ENCODE data around the gene CFAP57. TPM values are rescaled to one million over a fixed set of nuclear protein-coding genes. Genes with fewer than 3 reads are reported as not detected.

CFAP57 gene
- total RNA-seq, 1 experiment from 2014 or later, result 0.69 TPM

DNA sequence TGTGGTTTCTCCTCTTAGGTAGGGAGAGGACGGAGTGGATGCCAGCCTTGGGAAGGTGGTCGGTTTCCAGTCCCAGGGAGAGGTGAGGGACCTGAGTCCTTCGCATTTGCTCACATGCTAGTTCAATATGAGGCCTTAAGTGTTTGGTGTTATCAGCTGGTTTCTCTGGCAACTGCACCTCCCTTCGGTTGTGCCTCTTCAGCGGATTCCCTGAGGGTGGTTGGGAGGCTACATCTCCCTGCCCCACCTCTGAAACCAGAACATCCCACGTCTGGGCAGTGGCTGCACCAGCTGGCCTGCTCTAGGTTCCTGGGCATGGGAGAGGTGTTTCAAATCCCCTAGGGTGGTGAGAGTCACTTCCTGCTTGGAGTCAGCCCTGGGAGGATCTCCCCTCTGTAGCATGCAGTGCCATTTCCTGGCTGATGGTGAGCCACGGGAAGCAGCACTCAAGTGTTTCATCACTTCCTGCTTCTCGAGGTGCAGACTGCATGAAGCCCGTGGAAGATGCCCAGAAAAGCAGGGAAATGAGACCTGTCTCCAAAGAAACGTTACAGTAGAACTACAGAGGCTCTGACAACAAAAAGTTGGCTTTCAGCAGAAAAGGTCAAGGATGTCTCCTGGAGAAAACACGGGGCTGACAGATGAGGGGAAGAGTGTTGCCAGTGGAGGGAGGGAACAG lies 102.1 kb downstream of the CFAP57 start:
- no peak for DNase-seq (ENCODE audit: extremely low read depth, low read depth)

- no peak for DNase-seq (ENCODE audit: extremely low read depth, low read depth)
Observed at GRCh38 chr1:43274804-43275180, 102.7 kb downstream of the CFAP57 start.

GRCh38 chr1:43275826-43276620 lies 103.9 kb downstream of the CFAP57 start:
- DNase-seq (ENCODE audit: extremely low read depth, low read depth), result no peak

GRCh38 chr1:43276673-43277072 lies 104.5 kb downstream of the CFAP57 start:
- no peak for DNase-seq (ENCODE audit: extremely low read depth, low read depth)

DNA sequence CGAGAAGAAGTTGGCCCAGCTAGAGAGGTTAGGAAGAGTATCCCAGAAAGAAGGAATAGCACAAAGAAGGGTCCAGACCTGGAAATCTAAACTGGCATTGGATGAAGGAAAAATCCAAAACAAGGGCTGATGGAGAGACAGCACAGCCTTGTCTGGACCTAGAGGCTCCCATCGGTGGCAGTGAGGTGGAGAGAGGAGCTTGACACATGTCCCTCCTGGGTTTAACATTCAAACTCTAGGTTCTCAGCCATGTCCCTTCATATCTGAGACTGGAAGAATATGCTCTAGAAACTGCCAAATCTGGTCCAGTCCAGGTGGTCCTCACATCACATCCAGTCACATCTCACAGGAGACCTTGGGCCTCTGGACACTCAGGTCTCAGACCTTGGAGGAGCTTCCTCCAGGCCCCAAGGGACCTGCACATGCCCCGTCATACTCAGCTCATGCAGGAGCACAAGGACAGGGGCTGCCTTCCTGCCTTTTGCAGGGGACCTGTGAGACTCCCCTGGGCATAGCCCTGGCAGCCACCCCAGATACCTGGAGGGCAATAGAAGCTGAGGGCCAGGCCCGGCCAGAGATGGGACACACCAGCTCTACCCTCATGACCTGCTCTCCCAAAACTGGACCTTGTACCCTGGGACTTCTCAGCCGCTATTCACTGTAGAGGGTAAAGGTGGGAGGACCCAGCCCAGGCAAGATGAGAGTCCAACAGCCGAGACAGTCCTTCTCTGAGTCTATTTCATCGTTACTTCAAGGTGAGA lies 105.2 kb downstream of the CFAP57 start:
- DNase-seq (ENCODE audit: extremely low read depth, low read depth), result no peak

GRCh38 chr1:43279161-43279560 lies 107.0 kb downstream of the CFAP57 start:
- DNase-seq (ENCODE audit: extremely low read depth, low read depth), result no peak

DNA sequence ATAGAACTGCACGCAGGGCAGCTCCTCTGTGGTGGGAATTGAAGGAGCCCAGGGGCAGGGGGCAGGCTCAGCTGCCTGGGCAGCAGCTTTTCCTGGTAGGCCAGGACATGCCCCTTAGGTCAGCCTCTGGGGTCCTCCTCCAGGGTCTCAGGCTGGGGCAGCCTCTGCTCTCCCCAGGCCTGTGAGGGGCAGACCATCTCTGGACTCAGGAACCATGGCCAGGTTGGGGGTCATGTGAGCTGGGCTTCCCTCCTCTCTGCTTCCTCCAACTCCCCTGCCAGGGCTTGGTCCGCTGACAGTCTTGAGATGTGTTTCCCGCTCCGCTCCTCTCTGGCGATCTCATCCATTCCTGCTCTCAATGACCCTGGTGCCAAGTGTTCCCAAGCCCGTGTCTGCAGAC lies 107.5 kb downstream of the CFAP57 start:
- no peak for DNase-seq (ENCODE audit: extremely low read depth, low read depth)

DNA sequence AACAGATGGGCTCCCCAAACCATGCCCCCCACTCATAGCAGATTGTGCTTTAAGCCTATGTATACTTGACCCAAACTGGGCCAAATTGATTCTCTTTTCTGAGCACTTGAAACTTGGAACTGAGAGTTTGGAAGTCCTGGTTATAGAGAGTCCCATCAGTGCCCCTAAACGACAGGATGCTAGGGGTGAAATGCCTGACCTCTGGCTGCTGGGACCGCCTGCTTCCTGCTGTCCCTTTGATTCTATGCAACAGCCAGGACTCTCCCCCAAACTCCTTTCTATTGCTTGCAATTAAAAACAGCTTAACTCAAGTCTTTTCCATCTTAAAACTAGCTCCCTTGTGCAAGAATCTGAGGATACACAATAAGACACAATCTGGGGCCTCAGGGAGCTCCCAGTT lies 108.6 kb downstream of the CFAP57 start:
- no peak for DNase-seq (ENCODE audit: extremely low read depth, low read depth)

DNA sequence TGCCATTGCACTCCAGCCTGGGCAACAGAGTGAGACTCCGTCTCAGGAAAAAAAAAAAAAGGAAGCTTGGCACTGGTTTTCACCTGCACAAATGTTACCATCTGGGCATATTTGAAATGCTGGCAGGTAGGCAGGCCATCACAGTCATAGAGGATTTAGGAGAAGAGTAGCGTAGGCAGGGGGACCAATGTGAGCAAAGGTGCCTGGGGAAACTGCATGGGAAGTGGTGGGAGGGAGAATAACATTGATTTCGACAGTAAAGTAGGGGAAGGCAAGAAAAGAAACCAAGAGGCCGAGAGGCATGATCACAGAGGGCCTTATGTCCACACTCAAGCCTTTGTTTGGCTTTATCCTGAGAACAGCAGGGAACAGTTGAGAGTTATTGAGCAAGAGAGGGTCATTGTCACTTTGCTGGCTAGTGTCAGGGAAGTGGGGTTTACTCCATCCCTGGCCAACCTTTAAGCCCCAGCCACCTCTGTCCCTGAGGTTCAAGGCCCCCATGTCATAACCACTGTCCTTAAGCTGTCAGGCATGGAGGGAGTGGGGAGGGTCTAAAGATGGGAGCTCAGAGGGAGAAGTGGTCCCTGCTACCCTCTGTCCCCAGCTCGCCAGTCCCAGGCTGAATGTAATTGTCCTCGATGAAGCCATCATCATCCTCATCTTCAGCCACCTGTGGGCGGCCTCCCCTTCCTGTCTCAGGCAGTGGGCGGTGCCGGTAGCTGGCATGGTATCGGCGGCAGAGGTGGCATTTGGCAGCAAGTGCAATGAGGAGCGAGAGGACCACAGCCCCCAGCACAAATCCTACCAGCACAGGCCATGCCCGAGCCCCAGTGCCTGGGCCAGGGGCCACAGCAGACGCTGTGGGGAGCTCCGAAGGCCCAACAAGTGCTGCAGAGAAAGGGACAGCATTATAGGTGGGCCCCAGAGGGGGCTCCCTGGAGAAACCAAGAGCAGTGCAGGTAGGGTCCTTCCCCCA lies 110.4 kb downstream of the CFAP57 start:
- DNase-seq (ENCODE audit: extremely low read depth, low read depth), result no peak

GRCh38 chr1:43284065-43284464 lies 111.9 kb downstream of the CFAP57 start:
- no peak for DNase-seq (ENCODE audit: extremely low read depth, low read depth)

DNA sequence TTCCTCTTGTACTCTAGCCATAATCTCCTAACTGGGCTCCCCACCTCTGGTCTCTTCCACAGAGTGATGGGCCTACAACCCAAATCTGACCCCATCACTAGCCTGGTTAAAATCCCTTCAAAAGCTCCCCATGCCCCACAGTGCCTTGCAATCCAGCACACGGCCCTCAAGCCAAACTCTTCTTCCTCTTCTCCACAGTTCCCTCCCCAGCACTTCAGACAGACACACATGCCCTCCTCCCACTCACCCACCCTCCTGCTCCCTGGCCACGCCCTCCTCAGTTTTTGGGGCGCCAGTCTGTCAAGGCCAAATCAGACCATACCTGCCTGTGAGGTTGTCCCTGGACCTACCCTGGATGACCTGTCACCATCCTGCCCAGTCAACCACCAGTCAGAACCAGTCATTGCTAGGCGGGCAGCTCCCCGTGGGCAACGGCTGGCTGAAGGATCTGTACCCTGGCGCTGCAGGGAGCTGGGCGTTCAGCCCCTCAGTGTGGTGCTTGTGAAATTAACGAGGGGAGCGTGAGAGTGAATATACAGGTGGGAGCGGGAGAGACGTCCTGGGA lies 112.5 kb downstream of the CFAP57 start:
- no peak for DNase-seq (ENCODE audit: extremely low read depth, low read depth)

DNA sequence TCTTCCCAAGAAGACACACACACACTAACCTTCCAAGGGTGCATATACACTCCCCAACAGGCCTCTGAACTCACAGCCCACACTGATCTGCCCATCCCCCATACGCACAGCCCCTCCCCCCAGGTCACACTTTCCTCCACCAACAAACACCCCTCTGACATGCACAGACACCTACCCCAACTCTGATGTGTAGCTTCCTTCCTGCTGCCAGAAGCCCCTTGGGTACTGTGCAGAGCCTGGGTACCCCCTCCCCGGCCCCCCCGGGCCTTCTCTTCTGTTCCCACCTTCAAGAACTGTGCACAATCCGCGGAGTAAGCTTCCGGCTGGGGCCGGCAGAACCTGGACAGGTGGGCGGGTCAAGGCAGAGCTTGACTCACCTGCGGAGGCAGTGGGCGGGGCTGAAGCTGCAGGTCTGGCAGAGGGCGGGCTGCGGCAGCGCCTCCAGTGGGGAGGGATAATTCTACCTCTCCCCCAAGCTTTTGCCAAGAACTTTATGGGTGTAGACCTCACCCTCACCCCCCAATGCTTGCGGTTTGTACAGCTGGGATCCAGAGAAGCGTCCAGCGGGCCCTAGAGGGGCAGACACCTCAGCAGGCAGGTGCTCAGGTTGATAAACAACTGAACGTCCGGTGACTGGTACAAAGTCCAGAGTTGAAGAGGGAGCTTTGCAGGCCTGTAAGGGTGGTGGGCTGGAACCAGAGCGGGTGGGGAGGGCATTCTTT lies 113.3 kb downstream of the CFAP57 start, which contains the start of gene C1orf210:
Gene C1orf210 (minus strand): TSS at position 313 of the 722 bp plus-strand sequence. CDS start 2,311 bp downstream, outside the sequence.
- DNase-seq (ENCODE audit: extremely low read depth, low read depth), result no peak

- DNase-seq (ENCODE audit: extremely low read depth, low read depth), result no peak
Observed at GRCh38 chr1:43286115-43286514, 114.0 kb downstream of the CFAP57 start.

GRCh38 chr1:43286533-43286932 lies 114.4 kb downstream of the CFAP57 start:
- no peak for DNase-seq (ENCODE audit: extremely low read depth, low read depth)

DNA sequence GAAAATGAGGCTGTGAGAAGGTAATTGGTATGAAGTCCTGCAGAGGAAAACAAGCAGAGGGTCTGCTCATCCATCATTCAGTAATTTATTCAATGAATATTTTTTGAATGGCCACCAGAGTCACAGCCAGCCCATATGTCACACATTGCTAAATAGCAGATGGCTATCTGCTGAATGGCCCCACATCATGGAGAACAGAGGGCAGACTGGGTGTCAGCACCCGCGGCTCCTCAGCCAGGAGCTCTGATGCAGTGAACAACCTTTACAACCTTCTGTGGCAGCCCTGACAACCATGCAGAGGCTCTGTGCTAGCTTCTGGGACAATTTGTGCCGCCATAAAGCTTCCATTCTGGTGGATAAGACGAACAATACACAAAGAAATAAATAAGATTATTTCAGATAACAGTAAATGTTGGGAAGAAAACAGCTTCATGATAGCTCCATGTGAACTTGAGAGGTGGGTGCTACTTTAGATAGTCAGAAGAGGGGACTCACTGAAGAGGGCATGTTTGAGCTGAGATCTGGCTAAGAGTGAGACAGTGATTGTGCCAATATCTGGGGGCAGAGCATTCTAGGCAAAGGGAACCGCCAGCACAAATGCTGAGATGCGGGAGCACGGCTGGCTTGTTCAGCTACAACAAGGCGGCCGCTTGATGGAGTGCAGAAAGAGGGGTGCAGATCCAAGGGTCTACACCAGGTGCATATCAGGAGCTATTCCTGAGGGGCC lies 116.1 kb downstream of the CFAP57 start:
- no peak for DNase-seq (ENCODE audit: extremely low read depth, low read depth)

GRCh38 chr1:43288785-43289706 lies 116.9 kb downstream of the CFAP57 start:
- no peak for DNase-seq (ENCODE audit: extremely low read depth, low read depth)

DNA sequence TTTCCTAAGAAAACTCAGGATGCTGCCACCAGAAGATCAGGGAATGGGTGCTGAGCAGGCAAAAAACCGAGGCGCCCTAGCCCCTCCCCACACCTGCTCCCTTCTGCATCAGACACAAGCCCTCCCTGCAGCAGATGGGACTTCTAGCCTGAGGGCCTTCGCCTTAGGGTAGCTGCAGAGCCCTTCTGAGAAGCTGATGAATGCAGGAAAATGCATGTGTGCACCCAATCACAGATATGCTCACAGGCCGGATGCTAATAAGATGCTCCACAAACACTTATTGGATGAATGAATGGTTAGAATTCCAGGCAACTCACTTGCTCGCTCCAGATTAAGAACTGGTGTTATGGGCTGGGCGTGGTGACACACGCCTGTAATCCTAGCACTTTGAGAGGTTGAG lies 120.1 kb downstream of the CFAP57 start:
- no peak for DNase-seq (ENCODE audit: extremely low read depth, low read depth)

All from NCI-H460 (cell line).